ENCODE results near the gene GPAM. TPM values are rescaled to one million over a fixed set of nuclear protein-coding genes. Genes with fewer than 3 reads are reported as not detected.

Gene GPAM
- total RNA-seq, 1 experiment from 2014 or later, result 16.0 TPM

GRCh38 chr10:112221545-112221944, 38.0 kb upstream of the GPAM start:
- no peak overlapping the region for H3K27ac Mint-ChIP-seq
- H3K4ac ChIP-seq (ENCODE audit: low read depth, low read length), result no peak overlapping the region
- peaks cover 4% of the 10 kb centered on the region in 2 experiments; a peak in 3 of 4 replicates for H3K4me1 Mint-ChIP-seq
- H2BK5ac ChIP-seq (ENCODE audit: insufficient read length, low read length), result no peak overlapping the region
- no peak overlapping the region for H2BK120ac ChIP-seq (ENCODE audit: low read depth, low read length, poor library complexity, severe bottlenecking)
- H4K5ac ChIP-seq (ENCODE audit: insufficient read length, low read depth, low read length), result no peak overlapping the region
- H4K20me1 ChIP-seq (ENCODE audit: control insufficient read depth, insufficient read depth, insufficient read length), result no peaks in the 10 kb centered on the region
- no peak for DNase-seq
- H4K91ac ChIP-seq (ENCODE audit: insufficient read length, low read depth, low read length), result no peak overlapping the region
- no peak overlapping the region for H2BK20ac ChIP-seq (ENCODE audit: low read depth, low read length, poor library complexity, severe bottlenecking)
- no peaks in the 10 kb centered on the region for H3K27me3 ChIP-seq (ENCODE audit: insufficient read depth, low read length)
- no peak overlapping the region for H3T11ph ChIP-seq (ENCODE audit: low read length)
- no peak overlapping the region for H3K9ac ChIP-seq (ENCODE audit: extremely low read depth, insufficient read length, low read length)
- no peaks in the 10 kb centered on the region; the same call in none of the 2 replicates for H3K27me3 Mint-ChIP-seq (ENCODE audit: low read depth)
- no peak overlapping the region for H2BK12ac ChIP-seq (ENCODE audit: insufficient read length, low read depth, low read length)
- H2BK15ac ChIP-seq (ENCODE audit: low read depth, low read length), result no peak overlapping the region
- WGBS (ENCODE audit: extremely low coverage, insufficient read length, low lambda C conversion rate), result no CpG with 5 or more reads among the region's 3 CpGs
- TF ChIP-seq, protein P1, sequence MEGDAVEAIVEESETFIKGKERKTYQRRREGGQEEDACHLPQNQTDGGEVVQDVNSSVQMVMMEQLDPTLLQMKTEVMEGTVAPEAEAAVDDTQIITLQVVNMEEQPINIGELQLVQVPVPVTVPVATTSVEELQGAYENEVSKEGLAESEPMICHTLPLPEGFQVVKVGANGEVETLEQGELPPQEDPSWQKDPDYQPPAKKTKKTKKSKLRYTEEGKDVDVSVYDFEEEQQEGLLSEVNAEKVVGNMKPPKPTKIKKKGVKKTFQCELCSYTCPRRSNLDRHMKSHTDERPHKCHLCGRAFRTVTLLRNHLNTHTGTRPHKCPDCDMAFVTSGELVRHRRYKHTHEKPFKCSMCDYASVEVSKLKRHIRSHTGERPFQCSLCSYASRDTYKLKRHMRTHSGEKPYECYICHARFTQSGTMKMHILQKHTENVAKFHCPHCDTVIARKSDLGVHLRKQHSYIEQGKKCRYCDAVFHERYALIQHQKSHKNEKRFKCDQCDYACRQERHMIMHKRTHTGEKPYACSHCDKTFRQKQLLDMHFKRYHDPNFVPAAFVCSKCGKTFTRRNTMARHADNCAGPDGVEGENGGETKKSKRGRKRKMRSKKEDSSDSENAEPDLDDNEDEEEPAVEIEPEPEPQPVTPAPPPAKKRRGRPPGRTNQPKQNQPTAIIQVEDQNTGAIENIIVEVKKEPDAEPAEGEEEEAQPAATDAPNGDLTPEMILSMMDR (conservative IDR thresholded peaks at IDR 0.05), result no peak
- H3K9me3 ChIP-seq (ENCODE audit: control insufficient read depth, low read depth, low read length), result no peaks in the 10 kb centered on the region
- H3K4me2 ChIP-seq (ENCODE audit: insufficient read depth, insufficient read length, low read length), result no peak overlapping the region
- H3K14ac ChIP-seq (ENCODE audit: insufficient read depth, low read length), result no peak overlapping the region
- no peak overlapping the region for H2AK5ac ChIP-seq (ENCODE audit: insufficient read length, low read length)
- H3K23me2 ChIP-seq (ENCODE audit: insufficient read length, low read depth, low read length, poor library complexity, severe bottlenecking), result no peaks in the 10 kb centered on the region
- peaks cover 0 to 5% (median 0%) of the 10 kb centered on the region in 3 experiments; a peak in 2 of 7 replicates for H3K36me3 Mint-ChIP-seq (ENCODE audit: insufficient read depth in 1 of 3, low read depth in 3 of 3)
- H3K4me3 Mint-ChIP-seq, result no peak overlapping the region
- H3K56ac ChIP-seq (ENCODE audit: insufficient read length, low read depth, low read length), result no peak overlapping the region
- no peak overlapping the region for H4K8ac ChIP-seq (replicated peaks; ENCODE audit: insufficient read length, low read depth, low read length)
- no peak overlapping the region for H3K27ac ChIP-seq (ENCODE audit: insufficient read length, low read depth, low read length)
- no peak overlapping the region for H2AFZ ChIP-seq (ENCODE audit: low read length)
- H3K23ac ChIP-seq (ENCODE audit: insufficient read length, low read depth, low read length), result no peak overlapping the region
- H3K79me2 ChIP-seq (ENCODE audit: insufficient read depth, low read length), result no peaks in the 10 kb centered on the region
- H3K79me1 ChIP-seq (ENCODE audit: insufficient read depth, low read depth, low read length, poor library complexity, severe bottlenecking), result no peaks in the 10 kb centered on the region
- H3K9me3 Mint-ChIP-seq, result peaks cover 8 to 14% of the 10 kb centered on the region in 2 experiments; a peak in 4 of 5 replicates
- no peak overlapping the region for H3K18ac ChIP-seq (ENCODE audit: insufficient read length, low read depth, low read length)
- no peaks in the 10 kb centered on the region for H3K4me1 ChIP-seq (ENCODE audit: insufficient read depth, low read length)

Measured in H9 (cell line).